ENCODE data around the gene KLF3. TPM values are rescaled to one million over a fixed set of nuclear protein-coding genes. Genes with fewer than 3 reads are reported as not detected.

KLF3 gene
- polyA plus RNA-seq, 1 donor from 2014 or later, result 12.3 TPM

GRCh38 chr4:38620065-38620464 is 43.9 kb upstream of the KLF3 start:
- H3F3A ChIP-seq (ENCODE audit: insufficient read depth, low read length, poor library complexity, severe bottlenecking), result no peaks in the 10 kb centered on the region

GRCh38 chr4:38620527-38621027 is 43.4 kb upstream of the KLF3 start:
- H3K4me3 ChIP-seq (ENCODE audit: low read length), result no peak overlapping the region
- H3F3A ChIP-seq (ENCODE audit: insufficient read depth, low read length, poor library complexity, severe bottlenecking), result no peaks in the 10 kb centered on the region
- H3K79me2 ChIP-seq (replicated peaks; ENCODE audit: insufficient read depth, low read length), result no peaks in the 10 kb centered on the region
- no peak overlapping the region for H2AFZ ChIP-seq (ENCODE audit: low read depth, low read length)
- no peak overlapping the region for H3K9ac ChIP-seq (ENCODE audit: low read length)
- no peaks in the 10 kb centered on the region for H3K27me3 ChIP-seq (ENCODE audit: insufficient read depth, low read depth, low read length)
- H3K27ac ChIP-seq (ENCODE audit: low read length), result no peak overlapping the region
- no peak overlapping the region for H3K4me2 ChIP-seq (ENCODE audit: low read length)
- no peaks in the 10 kb centered on the region for H4K20me1 ChIP-seq (ENCODE audit: insufficient read depth)
- no peaks in the 10 kb centered on the region for H3K9me2 ChIP-seq (ENCODE audit: insufficient read depth, low read length)
- no peaks in the 10 kb centered on the region for H3K9me3 ChIP-seq (ENCODE audit: low read length)
- no peaks in the 10 kb centered on the region for H3K36me3 ChIP-seq (ENCODE audit: insufficient read depth, low read length)
- TF ChIP-seq REST (IDR thresholded peaks at IDR 0.05; ENCODE audit: borderline replicate concordance) (no peak), EP300 (conservative IDR thresholded peaks at IDR 0.05; ENCODE audit: poor library complexity, severe bottlenecking) (no peak), POLR2AphosphoS5 (IDR thresholded peaks at IDR 0.05) (no peak), EZH2 (IDR thresholded peaks at IDR 0.05; ENCODE audit: borderline replicate concordance, insufficient read depth, low read length, poor library complexity, severe bottlenecking) (no peak), RAD21 (conservative IDR thresholded peaks at IDR 0.05) (no peak), MXI1 (conservative IDR thresholded peaks at IDR 0.05; ENCODE audit: poor library complexity, severe bottlenecking) (no peak), TAF1 (IDR thresholded peaks at IDR 0.05; ENCODE audit: low read depth) (no peak), CTCF (IDR thresholded peaks at IDR 0.05; ENCODE audit: poor library complexity, severe bottlenecking) (no peak), SMC3 (conservative IDR thresholded peaks at IDR 0.05; ENCODE audit: poor library complexity) (no peak)

More at GRCh38 chr4:38620065-38620464, 43.9 kb upstream of the KLF3 start:
- H3K27ac ChIP-seq (ENCODE audit: low read length), result no peak overlapping the region
- H3K9me2 ChIP-seq (ENCODE audit: insufficient read depth, low read length), result no peaks in the 10 kb centered on the region
- no peak overlapping the region for H2AFZ ChIP-seq (ENCODE audit: low read depth, low read length)
- TF ChIP-seq TAF1 (IDR thresholded peaks at IDR 0.05; ENCODE audit: low read depth) (no peak), MXI1 (conservative IDR thresholded peaks at IDR 0.05; ENCODE audit: poor library complexity, severe bottlenecking) (no peak), EZH2 (IDR thresholded peaks at IDR 0.05; ENCODE audit: borderline replicate concordance, insufficient read depth, low read length, poor library complexity, severe bottlenecking) (no peak), EP300 (conservative IDR thresholded peaks at IDR 0.05; ENCODE audit: poor library complexity, severe bottlenecking) (no peak), POLR2AphosphoS5 (IDR thresholded peaks at IDR 0.05) (no peak), REST (IDR thresholded peaks at IDR 0.05; ENCODE audit: borderline replicate concordance) (no peak)
- H3K4me3 ChIP-seq (ENCODE audit: low read length), result no peak overlapping the region
- H3K9ac ChIP-seq (ENCODE audit: low read length), result no peak overlapping the region
- H3K9me3 ChIP-seq (ENCODE audit: low read length), result no peaks in the 10 kb centered on the region
- H3K79me2 ChIP-seq (replicated peaks; ENCODE audit: insufficient read depth, low read length), result no peaks in the 10 kb centered on the region
- no peak overlapping the region for H3K4me2 ChIP-seq (ENCODE audit: low read length)
- no peaks in the 10 kb centered on the region for H4K20me1 ChIP-seq (ENCODE audit: insufficient read depth)
- no peaks in the 10 kb centered on the region for H3K36me3 ChIP-seq (ENCODE audit: insufficient read depth, low read length)
- H3K27me3 ChIP-seq (ENCODE audit: insufficient read depth, low read depth, low read length), result no peaks in the 10 kb centered on the region

All from neural cell (in vitro differentiated cells).